ENCODE data around the gene NOS1AP. TPM values are rescaled to one million over a fixed set of nuclear protein-coding genes. Genes with fewer than 3 reads are reported as not detected.
A peak's percentile ranks its signal among the peaks of the same experiment; 100 is the strongest.
"Not testable (repeated sequence)": the region's sequence is repeated elsewhere in the genome, so short reads cannot be mapped to it uniquely, and the experiment has no call there.

NOS1AP gene
- total and polyA plus RNA-seq, 7 experiments from 2014 or later, result 0.08 to 0.15 TPM; not detected in 5

DNA sequence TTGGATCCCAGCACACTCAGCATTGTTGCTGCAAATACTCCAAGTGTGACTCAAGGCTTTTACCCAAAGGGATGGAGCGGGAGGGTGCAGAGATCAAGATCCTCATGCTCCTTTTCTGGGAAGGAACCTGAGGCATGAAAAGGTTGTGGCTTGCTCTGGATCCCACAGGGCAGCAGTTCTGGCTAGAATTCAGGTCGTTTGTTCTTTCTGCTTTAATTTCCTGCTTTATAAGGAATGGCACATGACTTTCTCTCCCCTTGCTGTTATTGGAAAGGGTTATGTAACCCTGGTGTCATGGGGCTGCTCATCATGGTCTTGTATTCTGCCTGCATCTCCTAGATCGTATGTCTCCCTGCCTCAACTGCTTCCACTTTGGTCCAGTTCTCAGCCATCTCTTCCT, 101.6 kb downstream of the NOS1AP start:
- no peaks in the 10 kb centered on the region for H3K36me3 ChIP-seq (ENCODE audit: control insufficient read depth in 2 of 3, insufficient read depth in 3 of 3, low read length in 3 of 3)
- Mint-ChIP-seq H3K27ac (no peak overlapping the region), H3K4me3 (no peak overlapping the region), H3K9me3 (peaks cover 0 to 1% (median 0%) of the 10 kb centered on the region in 11 donors), H3K27me3 (peaks cover 0 to 25% (median 21%) of the 10 kb centered on the region in 5 donors), H3K36me3 (no peaks in the 10 kb centered on the region), H3K4me1 (no peaks in the 10 kb centered on the region)
- H3K9me3 ChIP-seq (ENCODE audit: control insufficient read depth in 2 of 3, low read length in 3 of 3), result no peaks in the 10 kb centered on the region
- ATAC-seq (no peak), DNase-seq (no peak)
- no peak overlapping the region for H3K4me3 ChIP-seq (ENCODE audit: low read length)
- intact Hi-C loops (cut with micrococcal nuclease), result no loop called here
- H3K27me3 ChIP-seq (ENCODE audit: control insufficient read depth in 2 of 2, insufficient read depth in 2 of 2, low read length in 2 of 2), result no peaks in the 10 kb centered on the region
- no peaks in the 10 kb centered on the region for H3K4me1 ChIP-seq (ENCODE audit: control insufficient read depth in 2 of 2, insufficient read depth in 2 of 2, low read length in 2 of 2)
- no peak overlapping the region for H3K27ac ChIP-seq (ENCODE audit: low read depth, low read length)
- POLR2A ChIA-PET, result no interaction called here
- CTCF ChIA-PET, result no interaction called here

DNA sequence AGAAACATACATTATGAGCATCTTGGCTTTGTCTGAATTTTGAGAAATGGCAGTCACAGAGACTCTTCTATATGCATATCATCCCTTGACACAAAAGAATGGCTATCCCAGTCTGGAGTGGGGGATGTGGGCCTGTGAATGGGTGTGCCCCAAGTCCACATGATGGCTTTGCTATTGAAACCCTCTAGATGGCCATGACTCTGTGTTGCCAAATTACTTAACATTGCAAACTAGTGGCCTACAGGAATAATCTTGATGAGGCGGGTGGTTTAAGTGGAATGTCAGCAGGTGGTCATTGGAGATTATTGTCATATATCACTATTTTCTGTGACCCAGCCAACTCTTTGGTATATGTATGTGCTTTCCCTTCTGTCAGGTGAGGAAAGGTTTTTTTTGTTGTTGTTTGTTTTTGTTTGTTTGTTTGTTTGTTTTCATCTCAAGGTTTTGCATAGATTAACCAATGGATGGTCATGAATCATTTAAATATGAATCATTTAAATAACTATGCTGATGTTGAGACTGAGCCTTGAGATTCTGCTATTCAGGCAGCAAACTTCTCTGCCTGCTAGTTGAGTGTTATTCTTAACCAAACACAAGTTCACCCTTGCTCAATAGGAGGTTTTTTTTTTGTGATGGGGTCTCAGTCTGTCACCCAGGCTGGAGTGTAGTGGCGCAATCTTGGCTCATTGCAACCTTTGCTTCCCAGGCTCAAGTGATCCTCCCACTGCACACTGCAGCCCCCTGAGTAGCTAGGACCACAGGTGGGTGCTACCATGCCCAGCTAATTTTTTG, 103.0 kb downstream of the NOS1AP start:
- H3K36me3 Mint-ChIP-seq, result no peaks in the 10 kb centered on the region
- Histone ChIP-seq H3K27me3 (ENCODE audit: control insufficient read depth in 2 of 2, insufficient read depth in 2 of 2, low read length in 2 of 2) (no peaks in the 10 kb centered on the region), H3K36me3 (ENCODE audit: control insufficient read depth in 2 of 3, insufficient read depth in 3 of 3, low read length in 3 of 3) (no peaks in the 10 kb centered on the region), H3K4me1 (ENCODE audit: control insufficient read depth in 2 of 2, insufficient read depth in 2 of 2, low read length in 2 of 2) (no peaks in the 10 kb centered on the region), H3K27ac (ENCODE audit: low read depth, low read length) (no peak overlapping the region), H3K4me3 (ENCODE audit: low read length) (no peak overlapping the region), H3K9me3 (ENCODE audit: control insufficient read depth in 2 of 3, low read length in 3 of 3) (no peaks in the 10 kb centered on the region)
- no peak for DNase-seq
- H3K9me3 Mint-ChIP-seq, result peaks cover 0 to 1% (median 0%) of the 10 kb centered on the region in 11 donors
- ChIA-PET CTCF (no interaction called here), POLR2A (no interaction called here)
- intact Hi-C loops (cut with micrococcal nuclease), result no loop called here
- H3K4me3 Mint-ChIP-seq, result no peak overlapping the region
- ATAC-seq, result no peak
- peaks cover 0 to 14% (median 10%) of the 10 kb centered on the region in 5 donors for H3K27me3 Mint-ChIP-seq
- no peak overlapping the region for H3K27ac Mint-ChIP-seq
- no peaks in the 10 kb centered on the region for H3K4me1 Mint-ChIP-seq

DNA sequence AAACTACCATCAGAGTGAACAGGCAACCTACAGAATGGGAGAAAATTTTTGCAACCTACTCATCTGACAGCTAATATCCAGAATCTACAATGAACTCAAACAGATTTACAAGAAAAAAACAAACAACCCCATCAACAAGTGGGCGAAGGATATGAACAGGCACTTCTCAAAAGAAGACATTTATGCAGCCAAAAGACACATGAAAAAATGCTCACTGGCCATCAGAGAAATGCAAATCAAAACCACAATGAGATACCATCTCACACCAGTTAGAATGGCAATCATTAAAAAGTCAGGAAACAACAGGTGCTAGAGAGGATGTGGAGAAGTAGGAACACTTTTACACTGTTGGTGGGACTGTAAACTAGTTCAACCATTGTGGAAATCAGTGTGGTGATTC, 104.1 kb downstream of the NOS1AP start:
- H3K27ac ChIP-seq (ENCODE audit: low read depth, low read length); H3K27me3 ChIP-seq (ENCODE audit: control insufficient read depth in 2 of 2, insufficient read depth in 2 of 2, low read length in 2 of 2); H3K4me1 Mint-ChIP-seq; H3K4me3 ChIP-seq (ENCODE audit: low read length); intact Hi-C loops (cut with micrococcal nuclease); H3K9me3 Mint-ChIP-seq; DNase-seq; ATAC-seq; H3K9me3 ChIP-seq (ENCODE audit: control insufficient read depth in 2 of 3, low read length in 3 of 3); H3K27ac Mint-ChIP-seq; H3K36me3 Mint-ChIP-seq; H3K4me1 ChIP-seq (ENCODE audit: control insufficient read depth in 2 of 2, insufficient read depth in 2 of 2, low read length in 2 of 2); CTCF ChIA-PET; H3K4me3 Mint-ChIP-seq; POLR2A ChIA-PET; H3K36me3 ChIP-seq (ENCODE audit: control insufficient read depth in 2 of 3, insufficient read depth in 3 of 3, low read length in 3 of 3): not testable (repeated sequence)
- peaks cover 0 to 15% (median 12%) of the 10 kb centered on the region in 5 donors for H3K27me3 Mint-ChIP-seq

DNA sequence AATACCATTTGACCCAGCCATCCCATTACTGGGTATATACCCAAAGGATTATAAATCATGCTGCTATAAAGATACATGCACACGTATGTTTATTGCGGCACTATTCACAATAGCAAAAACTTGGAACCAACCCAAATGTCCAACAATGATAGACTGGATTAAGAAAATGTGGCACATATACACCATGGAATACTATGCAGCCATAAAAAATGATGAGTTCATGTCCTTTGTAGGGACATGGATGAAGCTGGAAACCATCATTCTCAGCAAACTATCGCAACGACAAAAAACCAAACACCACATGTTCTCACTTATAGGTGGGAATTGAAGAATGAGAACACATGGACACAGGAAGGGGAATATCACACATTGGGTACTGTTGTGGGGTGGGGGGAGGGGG, 104.5 kb downstream of the NOS1AP start:
- H3K27me3 Mint-ChIP-seq, result peaks cover 0 to 15% (median 10%) of the 10 kb centered on the region in 5 donors
- not testable (repeated sequence) for H3K27ac Mint-ChIP-seq

DNA sequence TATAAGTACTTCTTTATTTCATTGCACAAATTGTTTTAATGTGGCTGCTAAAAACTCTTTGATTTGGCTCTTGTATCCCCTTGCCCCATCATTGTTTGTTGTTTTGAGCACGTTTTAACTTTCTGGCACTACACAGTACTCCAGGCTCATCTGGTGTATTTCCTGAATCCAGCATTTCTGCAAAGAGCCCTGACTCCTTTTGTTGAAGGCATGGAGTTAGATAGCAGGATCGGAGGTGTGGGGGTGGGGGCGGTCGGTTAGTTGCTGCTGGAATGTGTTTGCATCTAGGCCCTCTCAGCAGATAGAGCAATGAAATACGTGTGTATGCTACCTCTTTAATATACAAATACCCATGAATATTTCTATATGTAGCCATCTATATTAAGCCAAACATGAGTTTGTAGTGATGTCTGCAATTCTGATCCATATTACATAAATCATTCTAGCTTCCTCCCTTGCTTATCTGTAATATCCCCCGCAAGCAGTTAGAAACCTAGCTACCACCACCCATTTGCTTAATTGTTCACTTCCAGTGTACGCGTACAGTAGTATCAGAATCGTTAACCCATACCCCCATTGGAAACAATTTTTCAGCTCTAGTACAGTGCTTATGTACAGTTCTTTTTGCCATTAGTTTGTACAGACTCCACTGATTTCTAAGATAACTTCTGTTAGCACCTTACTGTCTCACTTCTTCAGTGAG, 106.0 kb downstream of the NOS1AP start:
- Histone ChIP-seq H3K27ac (ENCODE audit: low read depth, low read length) (no peak overlapping the region), H3K4me3 (ENCODE audit: low read length) (no peak overlapping the region), H3K9me3 (ENCODE audit: control insufficient read depth in 2 of 3, low read length in 3 of 3) (no peaks in the 10 kb centered on the region), H3K36me3 (ENCODE audit: control insufficient read depth in 2 of 3, insufficient read depth in 3 of 3, low read length in 3 of 3) (no peaks in the 10 kb centered on the region), H3K4me1 (ENCODE audit: control insufficient read depth in 2 of 2, insufficient read depth in 2 of 2, low read length in 2 of 2) (no peaks in the 10 kb centered on the region), H3K27me3 (ENCODE audit: control insufficient read depth in 2 of 2, insufficient read depth in 2 of 2, low read length in 2 of 2) (no peaks in the 10 kb centered on the region)
- Mint-ChIP-seq H3K4me3 (no peak overlapping the region), H3K27me3 (peaks cover 0 to 13% (median 7%) of the 10 kb centered on the region in 5 donors), H3K27ac (no peak overlapping the region), H3K9me3 (no peaks in the 10 kb centered on the region), H3K36me3 (no peaks in the 10 kb centered on the region), H3K4me1 (no peaks in the 10 kb centered on the region)
- ATAC-seq, result no peak
- ChIA-PET POLR2A (no interaction called here), CTCF (no interaction called here)
- intact Hi-C loops (cut with micrococcal nuclease), result no loop called here
- DNase-seq, result no peak

More for the DNA sequence above, 104.5 kb downstream of the NOS1AP start:
- H3K9me3 Mint-ChIP-seq; CTCF ChIA-PET; H3K9me3 ChIP-seq (ENCODE audit: control insufficient read depth in 2 of 3, low read length in 3 of 3); H3K36me3 ChIP-seq (ENCODE audit: control insufficient read depth in 2 of 3, insufficient read depth in 3 of 3, low read length in 3 of 3); H3K4me3 ChIP-seq (ENCODE audit: low read length); H3K4me3 Mint-ChIP-seq; ATAC-seq; H3K4me1 ChIP-seq (ENCODE audit: control insufficient read depth in 2 of 2, insufficient read depth in 2 of 2, low read length in 2 of 2); H3K27ac ChIP-seq (ENCODE audit: low read depth, low read length); DNase-seq; intact Hi-C loops (cut with micrococcal nuclease); H3K27me3 ChIP-seq (ENCODE audit: control insufficient read depth in 2 of 2, insufficient read depth in 2 of 2, low read length in 2 of 2); H3K4me1 Mint-ChIP-seq; H3K36me3 Mint-ChIP-seq; POLR2A ChIA-PET: not testable (repeated sequence)

DNA sequence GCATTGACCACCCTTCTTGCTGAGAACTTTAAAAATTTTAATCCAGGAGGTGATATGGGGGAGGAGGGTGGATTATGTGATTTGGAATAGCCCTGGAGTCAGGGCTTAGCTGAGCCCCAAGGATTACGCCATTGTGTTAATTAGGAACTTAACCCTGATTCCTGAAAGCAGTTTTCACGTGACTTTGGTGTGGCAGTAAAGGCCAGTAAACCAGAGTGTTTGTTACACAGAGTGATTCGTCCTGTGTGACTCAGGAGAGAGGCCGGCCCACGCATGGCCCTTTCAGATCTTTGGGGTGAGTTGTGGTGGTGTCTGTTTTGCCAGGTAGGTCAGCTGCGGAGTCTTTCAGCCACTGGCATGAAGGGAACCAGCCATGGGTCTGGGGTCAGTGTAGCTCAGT, 107.6 kb downstream of the NOS1AP start:
- no peaks in the 10 kb centered on the region for H3K9me3 ChIP-seq (ENCODE audit: control insufficient read depth in 2 of 3, low read length in 3 of 3)
- DNase-seq (no peak), ATAC-seq (peak; percentile 26)
- H3K27ac Mint-ChIP-seq, result no peak overlapping the region
- CTCF ChIA-PET, result no interaction called here
- no peak overlapping the region for H3K4me3 Mint-ChIP-seq
- H3K4me1 ChIP-seq (ENCODE audit: control insufficient read depth in 2 of 2, insufficient read depth in 2 of 2, low read length in 2 of 2), result no peaks in the 10 kb centered on the region
- POLR2A ChIA-PET, result no interaction called here
- intact Hi-C loops (cut with micrococcal nuclease), result no loop called here
- no peak overlapping the region for H3K4me3 ChIP-seq (ENCODE audit: low read length)
- peaks cover 0 to 13% (median 7%) of the 10 kb centered on the region in 5 donors for H3K27me3 Mint-ChIP-seq
- H3K4me1 Mint-ChIP-seq, result no peaks in the 10 kb centered on the region
- no peak overlapping the region for H3K27ac ChIP-seq (ENCODE audit: low read depth, low read length)
- no peaks in the 10 kb centered on the region for H3K36me3 Mint-ChIP-seq
- H3K27me3 ChIP-seq (ENCODE audit: control insufficient read depth in 2 of 2, insufficient read depth in 2 of 2, low read length in 2 of 2), result no peaks in the 10 kb centered on the region
- no peaks in the 10 kb centered on the region for H3K9me3 Mint-ChIP-seq
- H3K36me3 ChIP-seq (ENCODE audit: control insufficient read depth in 2 of 3, insufficient read depth in 3 of 3, low read length in 3 of 3), result no peaks in the 10 kb centered on the region

DNA sequence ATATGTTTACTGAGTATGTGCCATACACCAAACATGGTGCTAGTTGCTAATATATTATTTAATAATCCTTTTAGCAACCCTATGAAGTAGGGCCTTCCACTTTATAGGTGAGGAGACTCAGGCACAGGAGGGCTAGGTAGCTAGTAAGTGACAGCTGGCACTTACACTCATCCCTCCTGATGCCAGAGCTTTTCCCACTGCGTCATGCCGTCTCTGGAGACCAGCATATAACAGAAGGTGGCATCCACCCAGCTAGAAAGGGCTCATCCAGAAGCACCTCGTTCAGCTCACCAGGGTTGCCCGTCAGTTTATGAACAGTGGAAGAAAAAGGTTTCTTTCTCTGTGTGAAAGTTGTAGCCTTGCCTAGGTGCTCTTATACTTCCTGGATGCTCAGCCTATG, 108.9 kb downstream of the NOS1AP start:
- Histone ChIP-seq H3K27me3 (ENCODE audit: control insufficient read depth in 2 of 2, insufficient read depth in 2 of 2, low read length in 2 of 2) (no peaks in the 10 kb centered on the region), H3K9me3 (ENCODE audit: control insufficient read depth in 2 of 3, low read length in 3 of 3) (no peaks in the 10 kb centered on the region), H3K4me3 (ENCODE audit: low read length) (no peak overlapping the region), H3K36me3 (ENCODE audit: control insufficient read depth in 2 of 3, insufficient read depth in 3 of 3, low read length in 3 of 3) (no peaks in the 10 kb centered on the region), H3K27ac (ENCODE audit: low read depth, low read length) (no peak overlapping the region), H3K4me1 (ENCODE audit: control insufficient read depth in 2 of 2, insufficient read depth in 2 of 2, low read length in 2 of 2) (no peaks in the 10 kb centered on the region)
- Mint-ChIP-seq H3K36me3 (no peaks in the 10 kb centered on the region), H3K9me3 (no peaks in the 10 kb centered on the region), H3K27me3 (peaks cover 0 to 15% (median 6%) of the 10 kb centered on the region in 5 donors), H3K4me3 (no peak overlapping the region), H3K4me1 (no peaks in the 10 kb centered on the region), H3K27ac (no peak overlapping the region)
- intact Hi-C loops (cut with micrococcal nuclease), result no loop called here
- DNase-seq, result no peak
- ChIA-PET CTCF (no interaction called here), POLR2A (no interaction called here)
- no peak for ATAC-seq

All from naive thymus-derived CD4-positive, alpha-beta T cell (primary cell).